ENCODE measurements around the gene RASGRF1.

GRCh38 chr15:79082363-79083070 is 8.1 kb downstream of the RASGRF1 start:
- TF ChIP-seq, protein P1, sequence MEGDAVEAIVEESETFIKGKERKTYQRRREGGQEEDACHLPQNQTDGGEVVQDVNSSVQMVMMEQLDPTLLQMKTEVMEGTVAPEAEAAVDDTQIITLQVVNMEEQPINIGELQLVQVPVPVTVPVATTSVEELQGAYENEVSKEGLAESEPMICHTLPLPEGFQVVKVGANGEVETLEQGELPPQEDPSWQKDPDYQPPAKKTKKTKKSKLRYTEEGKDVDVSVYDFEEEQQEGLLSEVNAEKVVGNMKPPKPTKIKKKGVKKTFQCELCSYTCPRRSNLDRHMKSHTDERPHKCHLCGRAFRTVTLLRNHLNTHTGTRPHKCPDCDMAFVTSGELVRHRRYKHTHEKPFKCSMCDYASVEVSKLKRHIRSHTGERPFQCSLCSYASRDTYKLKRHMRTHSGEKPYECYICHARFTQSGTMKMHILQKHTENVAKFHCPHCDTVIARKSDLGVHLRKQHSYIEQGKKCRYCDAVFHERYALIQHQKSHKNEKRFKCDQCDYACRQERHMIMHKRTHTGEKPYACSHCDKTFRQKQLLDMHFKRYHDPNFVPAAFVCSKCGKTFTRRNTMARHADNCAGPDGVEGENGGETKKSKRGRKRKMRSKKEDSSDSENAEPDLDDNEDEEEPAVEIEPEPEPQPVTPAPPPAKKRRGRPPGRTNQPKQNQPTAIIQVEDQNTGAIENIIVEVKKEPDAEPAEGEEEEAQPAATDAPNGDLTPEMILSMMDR (IDR thresholded peaks at IDR 0.05 in 2 of 3, conservative IDR thresholded peaks at IDR 0.05 in 1 of 3; ENCODE audit: insufficient read depth in 2 of 3, low read depth in 1 of 3, low read length in 3 of 3), result no peak
- TF ChIP-seq KAT2B (IDR thresholded peaks at IDR 0.05; ENCODE audit: low read depth, low read length) (no peak), SP1 (CRISPR knock-in tag; IDR thresholded peaks at IDR 0.05) (no peak)
